ENCODE data around the gene SLC26A11.
"Not testable (repeated sequence)": the region's sequence is repeated elsewhere in the genome, so short reads cannot be mapped to it uniquely, and the experiment has no call there.

SLC26A11 gene

DNA sequence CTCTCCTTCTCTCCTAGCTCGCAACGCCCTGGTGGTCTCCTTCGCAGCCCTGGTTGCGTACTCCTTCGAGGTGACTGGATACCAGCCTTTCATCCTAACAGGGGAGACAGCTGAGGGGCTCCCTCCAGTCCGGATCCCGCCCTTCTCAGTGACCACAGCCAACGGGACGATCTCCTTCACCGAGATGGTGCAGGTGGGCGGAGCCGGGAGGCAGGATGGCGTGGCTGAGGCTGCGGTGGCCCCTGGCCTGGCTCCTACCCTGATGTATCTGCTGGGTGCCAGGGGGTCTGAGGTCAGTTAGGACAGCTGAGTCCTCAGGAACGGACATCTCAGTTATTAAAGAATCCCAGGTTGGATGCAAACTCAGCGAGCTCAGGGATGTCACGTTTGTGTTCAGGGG lies 16.7 kb downstream of the SLC26A11 start:
- TF ChIP-seq, protein P1, sequence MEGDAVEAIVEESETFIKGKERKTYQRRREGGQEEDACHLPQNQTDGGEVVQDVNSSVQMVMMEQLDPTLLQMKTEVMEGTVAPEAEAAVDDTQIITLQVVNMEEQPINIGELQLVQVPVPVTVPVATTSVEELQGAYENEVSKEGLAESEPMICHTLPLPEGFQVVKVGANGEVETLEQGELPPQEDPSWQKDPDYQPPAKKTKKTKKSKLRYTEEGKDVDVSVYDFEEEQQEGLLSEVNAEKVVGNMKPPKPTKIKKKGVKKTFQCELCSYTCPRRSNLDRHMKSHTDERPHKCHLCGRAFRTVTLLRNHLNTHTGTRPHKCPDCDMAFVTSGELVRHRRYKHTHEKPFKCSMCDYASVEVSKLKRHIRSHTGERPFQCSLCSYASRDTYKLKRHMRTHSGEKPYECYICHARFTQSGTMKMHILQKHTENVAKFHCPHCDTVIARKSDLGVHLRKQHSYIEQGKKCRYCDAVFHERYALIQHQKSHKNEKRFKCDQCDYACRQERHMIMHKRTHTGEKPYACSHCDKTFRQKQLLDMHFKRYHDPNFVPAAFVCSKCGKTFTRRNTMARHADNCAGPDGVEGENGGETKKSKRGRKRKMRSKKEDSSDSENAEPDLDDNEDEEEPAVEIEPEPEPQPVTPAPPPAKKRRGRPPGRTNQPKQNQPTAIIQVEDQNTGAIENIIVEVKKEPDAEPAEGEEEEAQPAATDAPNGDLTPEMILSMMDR (conservative IDR thresholded peaks at IDR 0.05): no peak

DNA sequence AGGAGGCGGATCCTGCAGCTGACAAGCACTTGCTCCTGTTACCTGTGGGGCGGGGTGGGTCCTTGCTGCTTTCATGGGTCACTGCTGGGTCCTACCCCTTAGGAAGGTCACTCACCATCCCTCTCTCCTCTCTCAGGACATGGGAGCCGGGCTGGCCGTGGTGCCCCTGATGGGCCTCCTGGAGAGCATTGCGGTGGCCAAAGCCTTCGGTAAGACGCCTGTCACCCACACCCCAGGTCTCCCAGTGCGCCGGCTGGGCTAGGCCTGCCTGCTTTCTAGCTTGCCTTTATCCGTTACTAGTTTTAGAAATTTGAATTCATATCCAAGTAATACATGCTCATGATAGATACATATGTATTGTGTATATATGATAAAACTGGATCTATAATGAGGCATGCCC lies 17.2 kb downstream of the SLC26A11 start:
- TF ChIP-seq, protein P1 (conservative IDR thresholded peaks at IDR 0.05): no peak

More for the DNA sequence above, 16.7 kb downstream of the SLC26A11 start:
- H3K27ac ChIP-seq: no peak overlapping the region

DNA sequence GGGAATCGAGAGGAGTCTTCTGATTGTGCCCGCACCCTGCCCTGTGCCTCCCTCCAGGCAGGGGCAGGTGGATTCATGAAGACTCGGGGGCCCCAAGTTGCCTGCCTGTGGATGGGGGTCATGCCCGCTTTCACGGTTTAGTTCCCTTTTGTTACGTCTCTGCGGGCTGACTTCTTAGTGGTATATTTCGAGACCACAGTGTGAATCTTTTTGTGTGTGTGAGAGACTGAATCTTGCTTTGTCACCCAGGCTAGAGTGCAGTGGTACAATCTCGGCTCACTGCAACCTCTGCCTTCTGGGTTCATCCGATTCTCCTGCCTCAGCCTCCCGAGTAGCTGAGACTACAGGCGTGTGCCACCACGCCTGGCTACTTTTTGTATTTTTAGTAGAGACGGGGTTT lies 22.3 kb downstream of the SLC26A11 start:
- TF ChIP-seq, protein P1 (conservative IDR thresholded peaks at IDR 0.05): no peak

More for the DNA sequence above, 17.2 kb downstream of the SLC26A11 start:
- H3K27ac ChIP-seq: no peak overlapping the region

DNA sequence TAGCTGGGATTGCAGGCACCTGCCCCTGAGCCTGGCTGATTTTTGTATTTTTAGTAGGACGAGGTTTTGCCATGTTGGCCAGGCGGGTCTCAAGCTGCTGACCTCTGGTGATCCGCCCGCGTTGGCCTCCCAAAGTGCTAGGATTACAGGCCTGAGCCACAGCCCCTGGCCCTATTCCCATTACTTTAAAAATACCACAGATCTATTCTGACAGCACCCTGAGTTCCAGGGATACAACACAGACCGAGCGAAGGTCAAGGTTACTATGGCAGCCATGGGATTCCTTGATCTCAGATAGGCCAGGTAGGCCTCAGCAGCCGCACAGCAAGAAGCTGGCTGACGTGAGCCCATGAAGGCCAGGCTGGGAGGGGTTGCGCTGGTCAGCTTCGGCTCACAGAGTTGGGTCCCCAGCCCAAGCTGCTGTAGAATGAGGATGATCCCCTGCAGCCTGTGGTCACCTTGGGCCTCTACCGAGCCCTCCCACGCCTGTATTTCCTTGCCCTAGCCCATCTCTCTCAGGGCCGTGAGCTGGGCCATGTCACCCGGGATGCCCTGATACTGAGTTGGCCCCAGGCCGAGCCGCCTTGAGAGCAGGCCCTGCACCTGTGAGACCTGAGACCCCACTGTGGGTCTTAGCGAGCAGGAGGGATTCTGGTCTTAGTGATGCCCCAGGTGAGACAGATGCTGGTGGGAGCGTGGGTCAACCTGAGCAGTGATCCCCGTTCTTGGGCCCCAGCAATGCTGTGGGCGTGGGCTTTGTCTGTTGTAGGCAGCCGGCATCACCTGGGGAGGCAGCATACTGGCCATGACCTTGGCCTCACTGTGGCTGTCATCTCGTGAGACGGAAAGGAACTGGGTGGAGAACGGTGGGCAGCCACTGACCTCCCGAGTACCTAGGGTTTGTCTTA lies 23.6 kb downstream of the SLC26A11 start:
- no peak overlapping the region for H3K27ac ChIP-seq
- TF ChIP-seq, protein P1 (conservative IDR thresholded peaks at IDR 0.05): no peak

More for the DNA sequence above, 22.3 kb downstream of the SLC26A11 start:
- no peak overlapping the region for H3K27ac ChIP-seq

DNA sequence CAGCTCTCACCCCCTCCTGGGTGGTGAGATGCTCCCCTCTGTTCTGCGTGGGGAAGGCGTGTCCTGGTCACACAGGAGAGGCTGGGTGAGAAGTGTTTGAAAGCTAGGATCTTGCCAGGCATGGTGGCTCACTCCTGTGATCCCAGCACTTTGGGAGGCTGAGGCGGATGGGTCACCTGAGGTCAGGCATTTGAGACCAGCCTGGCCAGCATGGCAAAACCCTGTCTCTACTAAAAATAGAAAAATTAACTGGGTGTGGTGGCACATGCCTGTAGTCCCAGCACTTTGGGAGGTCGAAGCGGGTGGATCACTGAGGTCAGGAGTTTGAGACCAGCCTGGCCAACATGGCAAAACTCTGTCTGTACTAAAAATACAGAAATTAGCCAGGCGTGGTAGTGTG lies 24.2 kb downstream of the SLC26A11 start:
- H3K27ac ChIP-seq: not testable (repeated sequence)

DNA sequence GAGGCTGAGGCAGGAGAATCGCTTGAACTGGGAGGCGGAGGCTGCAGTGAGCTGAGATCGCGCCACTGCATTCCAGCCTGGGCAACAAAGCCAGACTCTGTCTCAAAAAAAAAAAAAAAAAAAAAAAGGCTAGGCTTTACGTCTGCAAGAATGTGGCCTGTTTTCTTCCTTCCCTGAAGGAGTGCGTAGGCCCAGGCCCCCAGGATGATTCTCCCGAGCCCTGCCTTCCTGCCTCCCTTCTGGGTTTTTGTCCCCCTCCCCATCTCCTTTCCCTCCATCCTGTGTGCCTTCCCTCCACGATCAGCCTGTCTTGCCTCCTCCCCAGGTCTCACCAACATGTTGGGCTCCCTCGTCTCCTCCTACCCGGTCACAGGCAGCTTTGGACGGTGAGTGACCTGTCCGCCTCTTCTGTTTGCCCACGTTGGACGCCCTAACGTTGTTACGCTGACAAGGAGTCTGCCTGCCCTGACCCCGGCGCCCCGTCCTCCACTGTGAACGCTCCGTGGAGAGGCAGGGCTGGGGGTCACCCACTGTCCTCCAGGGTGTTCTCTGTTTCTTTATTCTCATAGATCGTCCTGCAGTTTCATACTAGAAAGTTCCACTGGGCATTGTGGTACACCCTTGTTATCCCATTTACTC lies 24.8 kb downstream of the SLC26A11 start:
- H3K27ac ChIP-seq: no peak overlapping the region
- TF ChIP-seq, protein P1 (conservative IDR thresholded peaks at IDR 0.05): no peak

DNA sequence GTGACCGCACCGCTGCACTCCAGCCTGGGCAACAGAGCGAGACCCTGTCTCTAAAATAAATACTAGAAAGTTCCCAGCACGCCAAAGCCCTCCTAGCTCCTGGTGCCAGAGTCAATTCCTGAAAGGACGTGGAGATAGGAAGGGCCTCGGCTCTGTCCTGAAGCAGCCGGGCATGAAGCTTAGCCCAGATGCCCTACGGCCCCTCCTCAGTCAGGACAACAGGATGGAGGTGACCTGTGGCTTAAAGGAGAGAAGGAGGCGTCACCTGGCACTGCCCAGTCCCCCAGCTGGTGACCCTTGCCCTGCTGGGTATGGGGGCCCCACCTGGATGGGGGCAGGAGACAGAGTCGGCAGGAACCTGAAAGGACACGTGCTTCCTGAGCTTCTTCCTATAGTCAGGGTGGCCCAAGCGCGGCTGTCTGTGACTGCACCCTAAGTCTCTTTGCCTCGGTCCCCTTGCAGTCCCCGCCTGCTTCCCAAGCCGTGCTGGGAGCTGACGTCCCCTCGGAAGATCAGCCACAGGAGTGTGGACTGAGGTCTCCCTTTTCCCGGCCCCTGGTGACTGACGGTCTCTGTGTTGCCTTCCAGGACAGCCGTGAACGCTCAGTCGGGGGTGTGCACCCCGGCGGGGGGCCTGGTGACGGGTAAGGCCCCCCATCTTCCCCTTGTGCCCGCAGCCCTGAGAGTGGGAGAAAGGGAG lies 25.5 kb downstream of the SLC26A11 start:
- TF ChIP-seq, protein P1 (conservative IDR thresholded peaks at IDR 0.05): no peak
- no peak overlapping the region for H3K27ac ChIP-seq
